CD4-positive, alpha-beta T cell (primary cell): ENCODE data around the gene RBM19. TPM values are rescaled to one million over a fixed set of nuclear protein-coding genes. Genes with fewer than 3 reads are reported as not detected.

Experiments used
- ATAC-seq: fragments of 200-7000 bp; cut with Tn5 transposase; one replicate; pipeline ENCODE4 v1.10.0; 2022; ENCODE audit warnings: mild to moderate bottlenecking; ENCODE audit not compliant: poor library complexity
- CTCF ChIA-PET: fragments of 350-600 bp; sonication (Branson Sonifier 250); formaldehyde crosslinking; loops from one replicate; lab custom pipeline; 2021; ENCODE audit warnings: antibody characterized with exemption, inconsistent platforms; lab: Charles Lee
- POLR2A ChIA-PET: fragments of 350-600 bp; sonication (Branson Sonifier 250); formaldehyde crosslinking; loops from one replicate; lab custom pipeline; 2021; ENCODE audit warnings: antibody characterized with exemption, inconsistent platforms; lab: Charles Lee
- DNase-seq, 14 experiments: peaks; one replicate each; pipeline ENCODE4 v3.0.0-alpha.2; 2013 to 2020; ENCODE audit warnings: mixed read lengths in 2 of 14
- H3K27ac ChIP-seq, 2 donors: one replicate each; pipeline versions ENCODE4 v1.5.1 to v1.7.0; 2013; ENCODE audit warnings: low read length in 2 of 2, low read depth in 1 of 2, mild to moderate bottlenecking in 1 of 2
- H3K27me3 ChIP-seq, 2 experiments: 1 replicate in 1 of 2; 2 replicates in 1 of 2; pipeline versions ENCODE4 v1.6.1 to v1.7.0; 2013; ENCODE audit warnings: low read length in 2 of 2, control low read depth in 1 of 2, mild to moderate bottlenecking in 1 of 2, moderate library complexity in 1 of 2; ENCODE audit not compliant: insufficient read depth in 2 of 2, control insufficient read depth in 1 of 2
- H3K36me3 ChIP-seq: one replicate; pipeline ENCODE4 v1.6.1; 2013; ENCODE audit warnings: low read length, control low read depth; ENCODE audit not compliant: insufficient read depth
- H3K4me1 ChIP-seq: one replicate; pipeline ENCODE4 v1.6.1; 2013; ENCODE audit warnings: low read length, control low read depth; ENCODE audit not compliant: insufficient read depth
- H3K4me3 ChIP-seq: one replicate; pipeline ENCODE4 v1.5.1; 2013; ENCODE audit warnings: mild to moderate bottlenecking, low read length, moderate library complexity
- H3K9me3 ChIP-seq, 2 experiments: 1 replicate in 1 of 2; 2 replicates in 1 of 2; pipeline versions ENCODE4 v1.6.1 to v1.7.0; 2013; ENCODE audit warnings: low read length in 2 of 2, mild to moderate bottlenecking in 2 of 2, control low read depth in 1 of 2, moderate library complexity in 1 of 2; ENCODE audit not compliant: control insufficient read depth in 1 of 2, insufficient read depth in 1 of 2
- H3K27ac Mint-ChIP-seq: one replicate; pipeline ENCODE4 v1.8.0; 2020; ENCODE audit warnings: mixed read lengths
- H3K27me3 Mint-ChIP-seq: one replicate; pipeline ENCODE4 v1.8.0; 2021; ENCODE audit warnings: mixed read lengths
- H3K36me3 Mint-ChIP-seq: one replicate; pipeline ENCODE4 v1.8.0; 2021; ENCODE audit warnings: low read depth, mixed read lengths
- H3K4me1 Mint-ChIP-seq: one replicate; pipeline ENCODE4 v1.8.0; 2021; ENCODE audit warnings: low read depth, mixed read lengths
- H3K4me3 Mint-ChIP-seq: one replicate; pipeline ENCODE4 v1.8.0; 2020; ENCODE audit warnings: mild to moderate bottlenecking, mixed read lengths
- H3K9me3 Mint-ChIP-seq: one replicate; pipeline ENCODE4 v1.8.0; 2020; ENCODE audit warnings: mixed read lengths
- CTCF ChIP-seq: fragments of 200-600 bp; IDR thresholded peaks from one replicate; pipeline ENCODE4 v1.8.0; 2022; ENCODE audit warnings: antibody characterized with exemption, mild to moderate bottlenecking
- intact Hi-C, 2 experiments: fragments of 100-400 bp; cut with DNase I in 1 of 2; cut with micrococcal nuclease in 1 of 2; formaldehyde crosslinking; loops; one replicate each; pipeline versions ENCODE4 v1.15.1 to v1.9.0; 2023 to 2025; cut with DNase I, micrococcal nuclease
- total RNA-seq, 174 experiments: library from RNA in 2 of 174; stranded (reverse) in 2 of 174; gene quantifications; one replicate each; pipeline ENCODE4 v1.2.3 and lab custom pipeline; 2021 to 2026

RBM19 gene
- total RNA-seq, 2 experiments from 2014 or later: 57.1 to 58.5 TPM

GRCh38 chr12:113987261-113988063 lies 21.3 kb upstream of the RBM19 start:
- POLR2A ChIA-PET: no interaction called here
- CTCF ChIA-PET: no interaction called here
- Mint-ChIP-seq H3K4me1 (no peaks in the 10 kb centered on the region), H3K9me3 (no peaks in the 10 kb centered on the region), H3K27me3 (peaks cover 58% of the 10 kb centered on the region), H3K27ac (no peak overlapping the region), H3K36me3 (no peaks in the 10 kb centered on the region), H3K4me3 (no peak overlapping the region)
- Histone ChIP-seq H3K36me3 (no peaks in the 10 kb centered on the region), H3K4me3 (no peak overlapping the region), H3K4me1 (no peaks in the 10 kb centered on the region), H3K9me3 (no peaks in the 10 kb centered on the region), H3K27ac (no peak overlapping the region), H3K27me3 (peaks cover 3 to 25% of the 10 kb centered on the region in 2 experiments)
- intact Hi-C loops: no loop called here
- ATAC-seq (no peak), DNase-seq (no peak)
- no peak for TF ChIP-seq CTCF

GRCh38 chr12:113984464-113984863 lies 18.3 kb upstream of the RBM19 start:
- no peaks in the 10 kb centered on the region for H3K4me1 Mint-ChIP-seq
- no peaks in the 10 kb centered on the region for H3K9me3 Mint-ChIP-seq
- ChIA-PET POLR2A (no interaction called here), CTCF (no interaction called here)
- Histone ChIP-seq H3K27ac (no peak overlapping the region), H3K36me3 (no peaks in the 10 kb centered on the region), H3K27me3 (peaks cover 7 to 15% of the 10 kb centered on the region in 2 experiments), H3K4me1 (peaks cover 3% of the 10 kb centered on the region), H3K9me3 (peaks cover 0 to 11% of the 10 kb centered on the region in 2 experiments), H3K4me3 (no peak overlapping the region)
- no peak overlapping the region for H3K27ac Mint-ChIP-seq
- ATAC-seq: no peak
- no peak for TF ChIP-seq CTCF
- H3K36me3 Mint-ChIP-seq: no peaks in the 10 kb centered on the region
- intact Hi-C loops: loop anchor here in 1 of 2 experiments (5.0 kb wide), 1 partner anchor 523 kb away; no protein-coding TSS in a partner anchor
- H3K27me3 Mint-ChIP-seq: peaks cover 55% of the 10 kb centered on the region
- no peak overlapping the region for H3K4me3 Mint-ChIP-seq
- no peak for DNase-seq

- H3K27ac ChIP-seq: no peak overlapping the region
- Mint-ChIP-seq H3K4me3 (no peak overlapping the region), H3K36me3 (no peaks in the 10 kb centered on the region), H3K9me3 (no peaks in the 10 kb centered on the region), H3K4me1 (no peaks in the 10 kb centered on the region), H3K27ac (no peak overlapping the region), H3K27me3 (peaks cover 52% of the 10 kb centered on the region)
- H3K9me3 ChIP-seq: peaks cover 0 to 11% of the 10 kb centered on the region in 2 experiments
- ATAC-seq (no peak), DNase-seq (no peak)
- peaks cover 13 to 18% of the 10 kb centered on the region in 2 experiments for H3K27me3 ChIP-seq
- CTCF ChIA-PET: no interaction called here
- no peak for TF ChIP-seq CTCF
- H3K36me3 ChIP-seq: no peaks in the 10 kb centered on the region
- H3K4me3 ChIP-seq: no peak overlapping the region
- peaks cover 3% of the 10 kb centered on the region for H3K4me1 ChIP-seq
- intact Hi-C loops: loop anchor here in 1 of 2 experiments (5.0 kb wide), 1 partner anchor 523 kb away; no protein-coding TSS in a partner anchor
- POLR2A ChIA-PET: no interaction called here
These were observed 17.8 kb upstream of the RBM19 start for GRCh38 chr12:113983777-113984448.
